HepG2 (cell line): Measurements from ENCODE around the gene SPECC1L. TPM values are rescaled to one million over a fixed set of nuclear protein-coding genes. Genes with fewer than 3 reads are reported as not detected.

Experiments
- EEA1 ChIP-seq: sonication (generic); formaldehyde crosslinking; IDR thresholded peaks from 2 replicates; pipeline ENCODE4 v1.5.1; 2020; ENCODE audit warnings: mild to moderate bottlenecking, missing genetic modification reagents, borderline replicate concordance
- GTF2F1 ChIP-seq: fragments of 150-350 bp; IDR thresholded peaks from 2 replicates; pipeline ENCODE4 v1.6.1; 2014; ENCODE audit warnings: low read length
- HIC2 ChIP-seq: sonication (generic); formaldehyde crosslinking; IDR thresholded peaks from 2 replicates; pipeline ENCODE4 v1.9.0; 2022; ENCODE audit warnings: low read depth, missing genetic modification reagents
- KLF9 ChIP-seq: IDR thresholded peaks from 2 replicates; pipeline ENCODE4 v1.6.1; 2016; ENCODE audit warnings: low read depth
- MAFF ChIP-seq: IDR thresholded peaks from 2 replicates; pipeline ENCODE4 v1.6.1; 2011; ENCODE audit warnings: low read depth, low read length, improper control_type of control experiment
- MTERF4 ChIP-seq: sonication (generic); formaldehyde crosslinking; IDR thresholded peaks from 2 replicates; pipeline ENCODE4 v1.8.0; 2023; ENCODE audit warnings: mild to moderate bottlenecking, missing genetic modification reagents
- RELA ChIP-seq: sonication (generic); formaldehyde crosslinking; IDR thresholded peaks from 2 replicates; pipeline ENCODE4 v1.4.0; 2020; ENCODE audit warnings: missing genetic modification reagents
- SETDB1 ChIP-seq: sonication (generic); formaldehyde crosslinking; IDR thresholded peaks from 2 replicates; pipeline ENCODE4 v1.5.1; 2020; ENCODE audit warnings: missing genetic modification reagents, mild to moderate bottlenecking, borderline replicate concordance
- TRIM24 ChIP-seq: sonication (generic); formaldehyde crosslinking; IDR thresholded peaks from 2 replicates; pipeline ENCODE4 v1.8.0; 2022; ENCODE audit warnings: mild to moderate bottlenecking, missing genetic modification reagents
- ZNF382 ChIP-seq: sonication (generic); formaldehyde crosslinking; IDR thresholded peaks from 2 replicates; pipeline ENCODE4 v1.5.0; 2020; ENCODE audit warnings: missing genetic modification reagents, mild to moderate bottlenecking, borderline replicate concordance
- ZNF432 ChIP-seq: sonication (generic); formaldehyde crosslinking; IDR thresholded peaks from 2 replicates; pipeline ENCODE4 v1.5.0; 2020; ENCODE audit warnings: missing genetic modification reagents, mild to moderate bottlenecking, borderline replicate concordance
- ZNF44 ChIP-seq: sonication (generic); formaldehyde crosslinking; IDR thresholded peaks from 2 replicates; pipeline ENCODE4 v1.5.1; 2020; ENCODE audit warnings: mild to moderate bottlenecking, missing genetic modification reagents
- ZNF598 ChIP-seq: sonication (generic); formaldehyde crosslinking; IDR thresholded peaks from 2 replicates; pipeline ENCODE4 v1.5.1; 2020; ENCODE audit warnings: mild to moderate bottlenecking, missing genetic modification reagents, borderline replicate concordance
- ZNF672 ChIP-seq: sonication (generic); formaldehyde crosslinking; IDR thresholded peaks from 2 replicates; pipeline ENCODE4 v1.8.1; 2022; ENCODE audit warnings: missing genetic modification reagents
- ZNF790 ChIP-seq: sonication (generic); formaldehyde crosslinking; IDR thresholded peaks from 2 replicates; pipeline ENCODE4 v1.8.0; 2022; ENCODE audit warnings: missing genetic modification reagents, mild to moderate bottlenecking, borderline replicate concordance
- polyA plus RNA-seq, 8 experiments: library from polyadenylated mRNA; depleted of rRNA in 3 of 8; stranded (reverse) in 7 of 8; unstranded in 1 of 8; fragments of >200 nt; fragmentation: Illumina TruSeq in 4 of 8; extraction: Trizol in 4 of 8; gene quantifications; 2 replicates each; pipeline versions ENCODE4 v1.2.1 to v1.2.3, GENCODE V29; 2011 to 2016; ENCODE audit warnings: low read depth in 4 of 8, missing spikeins in 1 of 8, mixed read lengths in 1 of 8; ENCODE audit not compliant: insufficient read depth in 1 of 8
- total RNA-seq, 5 experiments: library from RNA; depleted of rRNA; stranded (reverse); fragments of >200 nt; fragmentation: Illumina TruSeq; extraction: Trizol; gene quantifications; 2 replicates each; pipeline ENCODE4 v1.2.3, GENCODE V29; 2016; ENCODE audit warnings: low read depth in 1 of 5
- TF ChIP-seq, protein P1 (sequence below): sonication (generic); formaldehyde crosslinking; IDR thresholded peaks from 2 replicates; pipeline ENCODE4 v1.4.0; 2020; ENCODE audit warnings: missing genetic modification reagents, borderline replicate concordance
- TF ChIP-seq, protein P2 (sequence below): IDR thresholded peaks from 2 replicates; pipeline ENCODE4 v1.6.1; 2012; ENCODE audit warnings: inconsistent platforms
- TF ChIP-seq, protein P3 (sequence below): sonication (generic); formaldehyde crosslinking; conservative IDR thresholded peaks from 2 replicates; pipeline ENCODE4 v1.4.0; 2020; ENCODE audit warnings: missing genetic modification reagents
- TF ChIP-seq, protein P4 (sequence below): sonication (generic); formaldehyde crosslinking; conservative IDR thresholded peaks from 2 replicates; pipeline ENCODE4 v1.4.0; 2020; ENCODE audit warnings: missing genetic modification reagents

Gene SPECC1L
- total and polyA plus RNA-seq, 2 of the 13 experiments (the other 11 are each of a cell fraction or from before 2014, with no cell fraction given), result 14.1 to 30.3 TPM

DNA sequence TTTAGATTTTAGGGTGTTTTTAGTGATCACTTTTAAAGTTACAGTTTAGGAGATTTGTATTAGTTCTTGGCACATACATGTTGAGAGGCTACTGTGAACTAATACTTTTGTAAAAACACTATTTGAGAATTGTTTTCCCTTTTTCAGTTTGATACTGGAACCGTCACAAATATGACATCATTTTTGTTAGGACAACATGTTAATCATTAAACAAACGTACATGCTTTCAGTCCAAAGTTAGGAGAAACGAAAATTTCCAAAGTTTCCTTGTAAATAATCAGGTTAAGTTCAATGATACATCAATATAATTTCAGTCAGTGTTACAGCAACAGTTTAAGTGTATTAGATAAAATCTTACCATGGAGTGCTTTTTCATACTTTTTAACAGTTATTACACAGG, 53.1 kb downstream of the SPECC1L start (continued):
- TF ChIP-seq SETDB1 (CRISPR knock-in tag) (no peak), ZNF44 (CRISPR knock-in tag) (no peak), MAFF (no peak), ZNF432 (CRISPR knock-in tag) (no peak), TRIM24 (CRISPR knock-in tag) (no peak), ZNF672 (CRISPR knock-in tag) (no peak), HIC2 (no peak), GTF2F1 (no peak), RELA (CRISPR knock-in tag) (no peak), MTERF4 (CRISPR knock-in tag) (no peak), ZNF790 (no peak), ZNF598 (no peak), EEA1 (CRISPR knock-in tag) (no peak), ZNF382 (CRISPR knock-in tag) (no peak), KLF9 (no peak)
- TF ChIP-seq, protein P1, sequence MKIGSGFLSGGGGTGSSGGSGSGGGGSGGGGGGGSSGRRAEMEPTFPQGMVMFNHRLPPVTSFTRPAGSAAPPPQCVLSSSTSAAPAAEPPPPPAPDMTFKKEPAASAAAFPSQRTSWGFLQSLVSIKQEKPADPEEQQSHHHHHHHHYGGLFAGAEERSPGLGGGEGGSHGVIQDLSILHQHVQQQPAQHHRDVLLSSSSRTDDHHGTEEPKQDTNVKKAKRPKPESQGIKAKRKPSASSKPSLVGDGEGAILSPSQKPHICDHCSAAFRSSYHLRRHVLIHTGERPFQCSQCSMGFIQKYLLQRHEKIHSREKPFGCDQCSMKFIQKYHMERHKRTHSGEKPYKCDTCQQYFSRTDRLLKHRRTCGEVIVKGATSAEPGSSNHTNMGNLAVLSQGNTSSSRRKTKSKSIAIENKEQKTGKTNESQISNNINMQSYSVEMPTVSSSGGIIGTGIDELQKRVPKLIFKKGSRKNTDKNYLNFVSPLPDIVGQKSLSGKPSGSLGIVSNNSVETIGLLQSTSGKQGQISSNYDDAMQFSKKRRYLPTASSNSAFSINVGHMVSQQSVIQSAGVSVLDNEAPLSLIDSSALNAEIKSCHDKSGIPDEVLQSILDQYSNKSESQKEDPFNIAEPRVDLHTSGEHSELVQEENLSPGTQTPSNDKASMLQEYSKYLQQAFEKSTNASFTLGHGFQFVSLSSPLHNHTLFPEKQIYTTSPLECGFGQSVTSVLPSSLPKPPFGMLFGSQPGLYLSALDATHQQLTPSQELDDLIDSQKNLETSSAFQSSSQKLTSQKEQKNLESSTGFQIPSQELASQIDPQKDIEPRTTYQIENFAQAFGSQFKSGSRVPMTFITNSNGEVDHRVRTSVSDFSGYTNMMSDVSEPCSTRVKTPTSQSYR (CRISPR knock-in tag), result no peak
- TF ChIP-seq, protein P2, sequence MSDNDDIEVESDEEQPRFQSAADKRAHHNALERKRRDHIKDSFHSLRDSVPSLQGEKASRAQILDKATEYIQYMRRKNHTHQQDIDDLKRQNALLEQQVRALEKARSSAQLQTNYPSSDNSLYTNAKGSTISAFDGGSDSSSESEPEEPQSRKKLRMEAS, result no peak
- TF ChIP-seq, protein P3, sequence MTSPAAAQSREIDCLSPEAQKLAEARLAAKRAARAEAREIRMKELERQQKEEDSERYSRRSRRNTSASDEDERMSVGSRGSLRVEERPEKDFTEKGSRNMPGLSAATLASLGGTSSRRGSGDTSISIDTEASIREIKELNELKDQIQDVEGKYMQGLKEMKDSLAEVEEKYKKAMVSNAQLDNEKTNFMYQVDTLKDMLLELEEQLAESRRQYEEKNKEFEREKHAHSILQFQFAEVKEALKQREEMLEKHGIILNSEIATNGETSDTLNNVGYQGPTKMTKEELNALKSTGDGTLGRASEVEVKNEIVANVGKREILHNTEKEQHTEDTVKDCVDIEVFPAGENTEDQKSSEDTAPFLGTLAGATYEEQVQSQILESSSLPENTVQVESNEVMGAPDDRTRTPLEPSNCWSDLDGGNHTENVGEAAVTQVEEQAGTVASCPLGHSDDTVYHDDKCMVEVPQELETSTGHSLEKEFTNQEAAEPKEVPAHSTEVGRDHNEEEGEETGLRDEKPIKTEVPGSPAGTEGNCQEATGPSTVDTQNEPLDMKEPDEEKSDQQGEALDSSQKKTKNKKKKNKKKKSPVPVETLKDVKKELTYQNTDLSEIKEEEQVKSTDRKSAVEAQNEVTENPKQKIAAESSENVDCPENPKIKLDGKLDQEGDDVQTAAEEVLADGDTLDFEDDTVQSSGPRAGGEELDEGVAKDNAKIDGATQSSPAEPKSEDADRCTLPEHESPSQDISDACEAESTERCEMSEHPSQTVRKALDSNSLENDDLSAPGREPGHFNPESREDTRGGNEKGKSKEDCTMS (CRISPR knock-in tag), result no peak
- TF ChIP-seq, protein P4, sequence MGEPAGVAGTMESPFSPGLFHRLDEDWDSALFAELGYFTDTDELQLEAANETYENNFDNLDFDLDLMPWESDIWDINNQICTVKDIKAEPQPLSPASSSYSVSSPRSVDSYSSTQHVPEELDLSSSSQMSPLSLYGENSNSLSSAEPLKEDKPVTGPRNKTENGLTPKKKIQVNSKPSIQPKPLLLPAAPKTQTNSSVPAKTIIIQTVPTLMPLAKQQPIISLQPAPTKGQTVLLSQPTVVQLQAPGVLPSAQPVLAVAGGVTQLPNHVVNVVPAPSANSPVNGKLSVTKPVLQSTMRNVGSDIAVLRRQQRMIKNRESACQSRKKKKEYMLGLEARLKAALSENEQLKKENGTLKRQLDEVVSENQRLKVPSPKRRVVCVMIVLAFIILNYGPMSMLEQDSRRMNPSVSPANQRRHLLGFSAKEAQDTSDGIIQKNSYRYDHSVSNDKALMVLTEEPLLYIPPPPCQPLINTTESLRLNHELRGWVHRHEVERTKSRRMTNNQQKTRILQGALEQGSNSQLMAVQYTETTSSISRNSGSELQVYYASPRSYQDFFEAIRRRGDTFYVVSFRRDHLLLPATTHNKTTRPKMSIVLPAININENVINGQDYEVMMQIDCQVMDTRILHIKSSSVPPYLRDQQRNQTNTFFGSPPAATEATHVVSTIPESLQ, result no peak
